Gastrocnemius medialis (tissue), 4 donors: Measurements from ENCODE around the gene ACAD11. TPM values are rescaled to one million over a fixed set of nuclear protein-coding genes. Genes with fewer than 3 reads are reported as not detected.
A peak's percentile ranks its signal among the peaks of the same experiment; 100 is the strongest.

Source experiments
- ATAC-seq, 2 donors: fragments of 150-250 bp; one replicate each; pipeline ENCODE4 v1.9.1; 2016
- DNase-seq, 2 donors: peaks; one replicate each; pipeline ENCODE4 v3.0.0-alpha.2; 2019
- H3K27ac ChIP-seq, 4 donors: fragments of 200-600 bp; sonication (generic); 1 replicate in 1 of 4; 2 replicates in 3 of 4; pipeline ENCODE4 v1.5.1; 2016 to 2018; ENCODE audit warnings: mild to moderate bottlenecking in 2 of 4, moderate library complexity in 1 of 4
- H3K27me3 ChIP-seq, 3 donors: fragments of 200-600 bp; sonication (generic) in 2 of 3; 1 replicate in 1 of 3; 2 replicates in 2 of 3; pipeline versions ENCODE4 v1.5.1 to v1.6.0; 2016 to 2019; ENCODE audit warnings: mild to moderate bottlenecking in 1 of 3, moderate library complexity in 1 of 3
- H3K36me3 ChIP-seq, 2 donors: fragments of 200-600 bp; sonication (generic) in 1 of 2; one replicate each; pipeline ENCODE4 v1.5.1; 2017 to 2018
- H3K4me1 ChIP-seq, 2 donors: fragments of 200-600 bp; sonication (generic) in 1 of 2; one replicate each; pipeline ENCODE4 v1.5.1; 2016 to 2017; ENCODE audit warnings: mild to moderate bottlenecking in 2 of 2
- H3K4me3 ChIP-seq, 4 donors: fragments of 200-600 bp; sonication (generic) in 3 of 4; 1 replicate in 1 of 4; 2 replicates in 3 of 4; pipeline ENCODE4 v1.5.1; 2016 to 2019; ENCODE audit warnings: mild to moderate bottlenecking in 2 of 4
- H3K9me3 ChIP-seq, 3 donors: fragments of 200-600 bp; sonication (generic) in 2 of 3; 1 replicate in 1 of 3; 2 replicates in 2 of 3; pipeline ENCODE4 v1.5.1; 2016 to 2019
- CTCF ChIP-seq, 5 experiments: fragments of 450-650 bp in 3 of 5; fragments of 200-600 bp in 2 of 5; sonication (generic) in 2 of 5; IDR thresholded peaks in 4 of 5; conservative IDR thresholded peaks in 1 of 5; 1 replicate in 4 of 5; 2 replicates in 1 of 5; pipeline ENCODE4 v1.5.1; 2016 to 2019; ENCODE audit warnings: antibody characterized with exemption in 5 of 5, mild to moderate bottlenecking in 3 of 5, moderate library complexity in 3 of 5
- POLR2A ChIP-seq, 2 donors: fragments of 450-650 bp; IDR thresholded peaks; one replicate each; pipeline ENCODE4 v1.6.1; 2017; ENCODE audit warnings: antibody characterized with exemption in 2 of 2, mild to moderate bottlenecking in 2 of 2, moderate library complexity in 2 of 2
- in situ Hi-C, 4 donors: fragments of 200-750 bp; cut with MboI; loops; one replicate each; pipeline versions ENCODE4 v1.15.0 to v1.8.0; 2017; ENCODE audit warnings: low sequenced_read_pairs in 4 of 4
- intact Hi-C: fragments of 100-400 bp; cut with DNase I; formaldehyde crosslinking; loops from one replicate; pipeline ENCODE4 v1.15.1; 2023; ENCODE audit warnings: low total_unique reads
- total RNA-seq, 4 donors: library from RNA; depleted of rRNA; stranded (reverse); fragments of >200 nt; gene quantifications; one replicate each; pipeline versions ENCODE4 v1.1.0 to v1.2.3, GENCODE V29; 2016

ACAD11 gene
- total RNA-seq, result 10 to 100 TPM in 1 of 4 donors, 1 to 10 TPM in 3; 2.2 to 12.4 (median 4.4) TPM

- peak; percentile 33 to 36 for TF ChIP-seq POLR2A (IDR thresholded peaks at IDR 0.05)
- peak; percentile 46 to 77 (median 56) for TF ChIP-seq CTCF (IDR thresholded peaks at IDR 0.05 in 4 of 5, conservative IDR thresholded peaks at IDR 0.05 in 1 of 5)
- Histone ChIP-seq H3K27ac (peak within 1 kb of the TSS; percentile 87 to 91 (median 90)), H3K27me3 (no peaks in the 10 kb centered on the region), H3K4me3 (peak within 1 kb of the TSS; percentile 77 to 88 (median 80)), H3K4me1 (peaks cover 29 to 37% of the 10 kb centered on the region in 2 donors), H3K9me3 (no peaks in the 10 kb centered on the region), H3K36me3 (no peaks in the 10 kb centered on the region)
- ATAC-seq (peak; percentile 73), DNase-seq (peak; percentile 47 to 60)
- in situ Hi-C loops (no loop called here), intact Hi-C loops (loop anchor here (1.0 to 2.0 kb wide), 2 partner anchors 63 to 242 kb away; partner anchors contain the start of genes DNAJC13 and NPHP3)
Measured at GRCh38 chr3:132659365-132660051, at the start of gene ACAD11. Gene ACAD11, minus strand, starts transcription at chr3:132659809. Its CDS starts 58 bp downstream, at chr3:132659751.

GRCh38 chr3:132703733-132704132 is 44.1 kb upstream of the ACAD11 start:
- Histone ChIP-seq H3K36me3 (peaks cover 0 to 91% of the 10 kb centered on the region in 2 donors), H3K4me3 (no peak overlapping the region)

GRCh38 chr3:132695422-132695821 is 35.8 kb upstream of the ACAD11 start:
- DNase-seq (no peak), ATAC-seq (no peak)
- Histone ChIP-seq H3K9me3 (no peaks in the 10 kb centered on the region), H3K36me3 (peaks cover 0 to 100% of the 10 kb centered on the region in 2 donors), H3K27me3 (no peaks in the 10 kb centered on the region), H3K4me3 (no peak overlapping the region), H3K4me1 (no peaks in the 10 kb centered on the region), H3K27ac (no peak overlapping the region)
- TF ChIP-seq POLR2A (IDR thresholded peaks at IDR 0.05) (no peak), CTCF (IDR thresholded peaks at IDR 0.05 in 4 of 5, conservative IDR thresholded peaks at IDR 0.05 in 1 of 5) (no peak)
- in situ Hi-C loops (loop anchor here in 1 of 4 donors (25.0 kb wide), 1 partner anchor 208 kb away; no protein-coding TSS in a partner anchor), intact Hi-C loops (no loop called here)

More at GRCh38 chr3:132703733-132704132, 44.1 kb upstream of the ACAD11 start:
- Histone ChIP-seq H3K9me3 (no peaks in the 10 kb centered on the region), H3K4me1 (no peaks in the 10 kb centered on the region), H3K27me3 (no peaks in the 10 kb centered on the region), H3K27ac (no peak overlapping the region)
- intact Hi-C loops (no loop called here), in situ Hi-C loops (loop anchor here in 2 of 4 donors (25.0 kb wide), 2 partner anchors 884 to 1109 kb away; partner anchors contain the start of gene SRPRB (in 1 of the 2))
- TF ChIP-seq CTCF (IDR thresholded peaks at IDR 0.05 in 4 of 5, conservative IDR thresholded peaks at IDR 0.05 in 1 of 5) (no peak), POLR2A (IDR thresholded peaks at IDR 0.05) (no peak)
- DNase-seq, result no peak
- no peak for ATAC-seq

- intact Hi-C loops (no loop called here), in situ Hi-C loops (loop anchor here in 1 of 4 donors (25.0 kb wide), 1 partner anchor 208 kb away; no protein-coding TSS in a partner anchor)
- no peak overlapping the region for H3K27ac ChIP-seq
- H3K4me3 ChIP-seq, result no peak overlapping the region
- ATAC-seq (no peak), DNase-seq (no peak)
- no peaks in the 10 kb centered on the region for H3K27me3 ChIP-seq
- peaks cover 0 to 100% of the 10 kb centered on the region in 2 donors for H3K36me3 ChIP-seq
- no peak for TF ChIP-seq POLR2A (IDR thresholded peaks at IDR 0.05)
- TF ChIP-seq CTCF (IDR thresholded peaks at IDR 0.05 in 4 of 5, conservative IDR thresholded peaks at IDR 0.05 in 1 of 5), result no peak
- H3K9me3 ChIP-seq, result no peaks in the 10 kb centered on the region
- H3K4me1 ChIP-seq, result no peaks in the 10 kb centered on the region
Measured at GRCh38 chr3:132694991-132695390, 35.4 kb upstream of the ACAD11 start.
